IMR-90 (cell line): Measurements from ENCODE around the gene TGDS. TPM values are rescaled to one million over a fixed set of nuclear protein-coding genes. Genes with fewer than 3 reads are reported as not detected.

Experiments
- ATAC-seq: fragments of 200-7000 bp; cut with Tn5 transposase; 2 replicates; pipeline ENCODE4 v1.9.1; 2020; ENCODE audit warnings: low read depth, mild to moderate bottlenecking, moderate library complexity
- BruUV-seq: library from RNA; stranded (reverse); fragments of 400-500 nt; replicated peaks from 2 replicates; lab custom pipeline; 2021; lab: Mats Ljungman, UMichigan
- CTCF ChIA-PET: fragments of 300-600 bp; formaldehyde crosslinking; extraction: SDS; loops from one replicate; lab custom pipeline; 2021; ENCODE audit warnings: antibody characterized with exemption; lab: Yijun Ruan, JAX
- POLR2A ChIA-PET: fragments of 300-600 bp; sonication (Branson Sonifier 250); formaldehyde crosslinking; loops from one replicate; lab custom pipeline; 2022; ENCODE audit warnings: antibody characterized with exemption; ENCODE audit not compliant: unreplicated experiment; lab: Charles Lee
- DNase-seq: peaks from one replicate; pipeline ENCODE4 v3.0.0; 2013
- H2AFZ ChIP-seq: replicated peaks from 2 replicates; pipeline ENCODE3; 2013; ENCODE audit warnings: low read length, mild to moderate bottlenecking; ENCODE audit not compliant: poor library complexity
- H2AK5ac ChIP-seq: 2 replicates; pipeline ENCODE4 v1.6.1; 2013; ENCODE audit warnings: low read depth, low read length, inconsistent platforms
- H2AK9ac ChIP-seq: replicated peaks from 2 replicates; pipeline ENCODE3; 2013; ENCODE audit warnings: mild to moderate bottlenecking, low read depth, low read length, moderate library complexity; ENCODE audit not compliant: poor library complexity
- H2BK120ac ChIP-seq: 2 replicates; pipeline ENCODE4 v1.6.1; 2013; ENCODE audit warnings: low read depth, low read length, inconsistent platforms
- H2BK15ac ChIP-seq: 3 replicates; pipeline ENCODE4 v1.6.1; 2013; ENCODE audit warnings: low read depth, low read length, inconsistent platforms
- H2BK20ac ChIP-seq: 2 replicates; pipeline ENCODE4 v1.6.1; 2013; ENCODE audit warnings: low read depth, mild to moderate bottlenecking, inconsistent platforms, low read length, moderate library complexity
- H2BK5ac ChIP-seq: 2 replicates; pipeline ENCODE4 v1.6.1; 2013; ENCODE audit warnings: mild to moderate bottlenecking, low read depth, low read length, inconsistent platforms; ENCODE audit not compliant: poor library complexity, severe bottlenecking
- H3K14ac ChIP-seq: replicated peaks from 2 replicates; pipeline ENCODE4 v1.6.1; 2013; ENCODE audit warnings: low read depth, low read length, inconsistent platforms
- H3K18ac ChIP-seq: 2 replicates; pipeline ENCODE4 v1.6.1; 2013; ENCODE audit warnings: low read depth, low read length, control low read depth
- H3K23ac ChIP-seq: 2 replicates; pipeline ENCODE4 v1.6.1; 2013; ENCODE audit warnings: low read depth, low read length, inconsistent platforms
- H3K27ac ChIP-seq: 2 replicates; pipeline ENCODE4 v1.5.1; 2013; ENCODE audit warnings: mild to moderate bottlenecking, control low read depth, low read length; ENCODE audit not compliant: insufficient read depth
- H3K27me3 ChIP-seq: 2 replicates; pipeline ENCODE4 v1.6.1; 2013; ENCODE audit warnings: low read length; ENCODE audit not compliant: control insufficient read depth, insufficient read depth
- H3K36me3 ChIP-seq: 2 replicates; pipeline ENCODE4 v1.6.1; 2013; ENCODE audit warnings: low read length, mixed read lengths; ENCODE audit not compliant: control insufficient read depth, insufficient read depth
- H3K4ac ChIP-seq: 2 replicates; pipeline ENCODE4 v1.6.1; 2013; ENCODE audit warnings: low read depth, low read length, inconsistent platforms
- H3K4me1 ChIP-seq: 2 replicates; pipeline ENCODE4 v1.6.1; 2013; ENCODE audit warnings: low read length, mixed read lengths; ENCODE audit not compliant: control insufficient read depth, insufficient read depth
- H3K4me2 ChIP-seq: 2 replicates; pipeline ENCODE4 v1.6.1; 2013; ENCODE audit warnings: low read depth, mild to moderate bottlenecking, control low read depth, low read length, moderate library complexity
- H3K4me3 ChIP-seq: 2 replicates; pipeline ENCODE4 v1.5.1; 2013; ENCODE audit warnings: low read depth, mild to moderate bottlenecking, control low read depth, low read length, moderate library complexity; ENCODE audit not compliant: insufficient read depth
- H3K56ac ChIP-seq: 2 replicates; pipeline ENCODE4 v1.6.1; 2013; ENCODE audit warnings: low read length, inconsistent platforms; ENCODE audit not compliant: insufficient read depth; ENCODE audit errors: extremely low read depth
- H3K79me1 ChIP-seq, 2 experiments: 2 replicates each; pipeline ENCODE4 v1.6.1; 2013; ENCODE audit warnings: low read length in 2 of 2, inconsistent platforms in 1 of 2, low read depth in 1 of 2
- H3K9ac ChIP-seq: 2 replicates; pipeline ENCODE4 v1.6.1; 2013; ENCODE audit warnings: low read depth, low read length, control low read depth
- H3K9me1 ChIP-seq: 2 replicates; pipeline ENCODE4 v1.6.1; 2013; ENCODE audit warnings: low read length, inconsistent platforms; ENCODE audit not compliant: insufficient read depth
- H3K9me3 ChIP-seq: 2 replicates; pipeline ENCODE4 v1.6.1; 2013; ENCODE audit warnings: low read length; ENCODE audit not compliant: control insufficient read depth, insufficient read depth
- H4K20me1 ChIP-seq: 2 replicates; pipeline ENCODE4 v1.6.1; 2013; ENCODE audit warnings: low read length, inconsistent platforms; ENCODE audit not compliant: insufficient read depth
- H4K5ac ChIP-seq: 2 replicates; pipeline ENCODE4 v1.6.1; 2013; ENCODE audit warnings: mild to moderate bottlenecking, low read depth, low read length, control low read depth
- H4K8ac ChIP-seq, 2 experiments: 2 replicates each; pipeline ENCODE4 v1.6.1; 2013; ENCODE audit warnings: low read depth in 2 of 2, low read length in 2 of 2, control low read depth in 1 of 2, inconsistent platforms in 1 of 2
- H4K91ac ChIP-seq: 2 replicates; pipeline ENCODE4 v1.6.1; 2013; ENCODE audit warnings: low read depth, low read length, inconsistent platforms; ENCODE audit not compliant: insufficient read depth
- BHLHE40 ChIP-seq: fragments of 150-350 bp; IDR thresholded peaks from 2 replicates; pipeline ENCODE4 v1.6.1; 2016; ENCODE audit warnings: mild to moderate bottlenecking, low read depth, low read length
- CEBPB ChIP-seq: IDR thresholded peaks from 2 replicates; pipeline ENCODE4 v1.6.1; 2012; ENCODE audit warnings: low read depth, low read length, improper control_type of control experiment
- RCOR1 ChIP-seq: IDR thresholded peaks from 2 replicates; pipeline ENCODE4 v1.6.1; 2012; ENCODE audit warnings: mild to moderate bottlenecking, low read length, improper control_type of control experiment; ENCODE audit not compliant: insufficient replicate concordance
- WGBS, 2 experiments: methylation state at CpG; one replicate each; pipeline versions ENCODE4 v1.1.5 to v1.1.7; 2013; ENCODE audit warnings: missing lambda C conversion rate in 2 of 2; ENCODE audit not compliant: insufficient read length in 1 of 2; ENCODE audit errors: extremely low coverage in 2 of 2; 5-methylcytosine and 5-hydroxymethylcytosine counted together
- dilution Hi-C: fragments of 300-500 bp; cut with HindIII; formaldehyde crosslinking; loops from one replicate; pipeline ENCODE4 v1.14.3; 2018; ENCODE audit warnings: low sequenced_read_pairs; ENCODE audit not compliant: unreplicated experiment
- in situ Hi-C: fragments of 300-500 bp; cut with MboI; formaldehyde crosslinking; loops from 3 replicates; pipeline ENCODE4 v1.14.3; 2019; ENCODE audit warnings: low sequenced_read_pairs, inconsistent platforms, mixed read lengths
- intact Hi-C: fragments of 100-400 bp; cut with micrococcal nuclease; formaldehyde crosslinking; loops from 2 replicates; pipeline ENCODE4 v1.10.0; 2022
- polyA plus RNA-seq, 3 experiments: library from polyadenylated mRNA; depleted of rRNA; stranded (reverse); fragments of >200 nt; gene quantifications; 2 replicates each; pipeline ENCODE4 v1.2.3, GENCODE V29; 2012; ENCODE audit warnings: low replicate concordance in 1 of 3
- total RNA-seq: library from RNA; depleted of rRNA; stranded (reverse); fragments of >200 nt; gene quantifications from 2 replicates; pipeline ENCODE4 v1.2.3, GENCODE V29; 2012

The TGDS gene
- total and polyA plus RNA-seq, 2 of the 4 experiments (the other 2 are of a cell fraction), result 9.6 to 15.6 TPM

GRCh38 chr13:94596575-94596971, 621 bp upstream of the TGDS start:
- H3K14ac ChIP-seq, result 0 out of 2 replicates have a peak overlapping the region, but pooled peaks have one; percentile 4
- H3K36me3 ChIP-seq, result peaks cover 5% of the 10 kb centered on the region; the same call in 1 of the 2 replicates
- H3K9ac ChIP-seq, result no peak overlapping the region
- ChIA-PET CTCF (interaction anchor here (1.0 to 1.4 kb wide), 2 partner anchors 10 to 21 kb away, joined by 3 to 4 read pairs; no protein-coding TSS in a partner anchor), POLR2A (no interaction called here)
- no peaks in the 10 kb centered on the region for H3K9me3 ChIP-seq
- BruUV-seq, result no TSS peak
- H3K4me2 ChIP-seq, result peak overlapping the region; percentile 90
- no peak overlapping the region for H4K91ac ChIP-seq
- intact Hi-C loops (loop anchor here (1.0 kb wide), 1 partner anchor 47 kb away; no protein-coding TSS in a partner anchor), dilution Hi-C loops (no loop called here), in situ Hi-C loops (no loop called here)
- no peak overlapping the region for H2BK15ac ChIP-seq
- no peak overlapping the region for H3K18ac ChIP-seq
- H4K5ac ChIP-seq, result peak overlapping the region; percentile 61
- 94% methylated on average over 8 of the region's 20 CpGs; no CpG with 5 or more reads in 1 of the 2 experiments for WGBS, 2 experiments
- peaks cover 16 to 31% of the 10 kb centered on the region in 2 experiments for H3K79me1 ChIP-seq
- H2BK120ac ChIP-seq, result no peak overlapping the region
- H2BK5ac ChIP-seq, result no peak overlapping the region
- DNase-seq (no peak), ATAC-seq (no peak)
- H3K27ac ChIP-seq, result no peak overlapping the region
- peak overlapping the region; percentile 88 for H2AFZ ChIP-seq
- peak overlapping the region; percentile 51 to 86 for H4K8ac ChIP-seq
- H3K4me1 ChIP-seq, result peaks cover 9% of the 10 kb centered on the region
- no peaks in the 10 kb centered on the region for H4K20me1 ChIP-seq
- H3K27me3 ChIP-seq, result no peaks in the 10 kb centered on the region
- no peak overlapping the region for H2BK20ac ChIP-seq
- no peak overlapping the region for H3K56ac ChIP-seq
- H3K4ac ChIP-seq, result peak overlapping the region; percentile 2; the same call in 1 of the 2 replicates
- H3K23ac ChIP-seq, result no peak overlapping the region
- no peak overlapping the region for H2AK9ac ChIP-seq
- H2AK5ac ChIP-seq, result no peak overlapping the region
- peaks cover 9% of the 10 kb centered on the region; the same call in 1 of the 2 replicates for H3K9me1 ChIP-seq
- H3K4me3 ChIP-seq, result peak overlapping the region; percentile 63; the same call in 1 of the 2 replicates
- no peak for TF ChIP-seq BHLHE40
- TF ChIP-seq CEBPB, result no peak
- TF ChIP-seq RCOR1, result no peak
